Heart left ventricle (tissue), 13 donors: ENCODE results near the gene SNRNP40.

Source experiments
- CTCF ChIP-seq, 12 donors: fragments of 200-600 bp; sonication (generic) in 4 of 12; IDR thresholded peaks; one replicate each; pipeline versions ENCODE4 v1.5.0 to v1.8.0; 2018 to 2022; ENCODE audit warnings: antibody characterized with exemption in 12 of 12, mild to moderate bottlenecking in 5 of 12
- POLR2A ChIP-seq, 2 donors: fragments of 450-650 bp; IDR thresholded peaks; one replicate each; pipeline ENCODE4 v1.6.1; 2017; ENCODE audit warnings: antibody characterized with exemption in 2 of 2, mild to moderate bottlenecking in 2 of 2, moderate library complexity in 2 of 2
- donor health status: ischemic (EF 13 %, LVEDD 7.1; RV severe dilation, severe dysfunction).
- donor health status: DM: no; HTN: yes; CAD: no.
- donor health status: DM: no; HTN: no; CAD: no.
- donor health status: ischemic (EF 25% LVEDD 6.9; RV normal size, moderate dysfunction).
- donor health status: ischemic (EF 25% LVEDD 5.7; RV mildly dilated, moderate dysfunction).
- donor health status: ischemic (EF 35%, LVEDD 5.7; RV mildly dilated, moderate dysfunction).
- donor health status: nonischemic (EF 11% LVEDD 7.7; RV severe dilation, severe dysfunction).
- donor health status: DM: yes; HTN: yes; CAD: no.
- donor health status: PGD.
- donor health status: ischemic (EF 29% LVEDD 5.4; RV normal size, mild dysfunction).
- donor health status: nonischemic (EF 23%, LVEDD 6.1; RV moderate dilation, normal function).

- TF ChIP-seq CTCF (IDR thresholded peaks at IDR 0.05) = no peak
- no peak for TF ChIP-seq POLR2A (IDR thresholded peaks at IDR 0.05)
Measured at GRCh38 chr1:31344503-31344902, 47.9 kb upstream of the SNRNP40 start.
